Stimulated activated CD8-positive, alpha-beta memory T cell treated with anti-CD3 and anti-CD28 coated beads, Interleukin-7, amount 100 ng/mL, for 4 hours (primary cell): ENCODE measurements around the gene TMEFF2.
"Not testable (repeated sequence)": the region's sequence is repeated elsewhere in the genome, so short reads cannot be mapped to it uniquely, and the experiment has no call there.

Source experiments
- DNase-seq, 2 donors: peaks; one replicate each; pipeline ENCODE4 v3.0.0-alpha.2; 2020; ENCODE audit warnings: low read depth in 2 of 2

TMEFF2 gene

GRCh38 chr2:192184349-192184748 lies 10.4 kb downstream of the TMEFF2 start:
- DNase-seq = no peak

- no peak for DNase-seq
These were observed 11.4 kb downstream of the TMEFF2 start for GRCh38 chr2:192183296-192183695.

GRCh38 chr2:192166946-192167345 lies 27.8 kb downstream of the TMEFF2 start:
- DNase-seq = no peak

- DNase-seq = no peak
These were observed 28.9 kb downstream of the TMEFF2 start for GRCh38 chr2:192165842-192166241.

- peak; percentile 10 to 35 for DNase-seq
These were observed 32.2 kb downstream of the TMEFF2 start for GRCh38 chr2:192162392-192163042.

GRCh38 chr2:192161656-192162290 lies 33.0 kb downstream of the TMEFF2 start:
- no peak for DNase-seq

GRCh38 chr2:192159736-192160135 lies 35.0 kb downstream of the TMEFF2 start:
- DNase-seq = no peak

- no peak for DNase-seq
These were observed 35.5 kb downstream of the TMEFF2 start for GRCh38 chr2:192159208-192159607.

- DNase-seq = no peak
These were observed 37.0 kb downstream of the TMEFF2 start for GRCh38 chr2:192157776-192158175.

- no peak for DNase-seq
These were observed 39.1 kb downstream of the TMEFF2 start for GRCh38 chr2:192155511-192156118.

GRCh38 chr2:192153561-192153960 lies 41.2 kb downstream of the TMEFF2 start:
- no peak for DNase-seq

- no peak for DNase-seq
These were observed 42.9 kb downstream of the TMEFF2 start for GRCh38 chr2:192151853-192152252.

GRCh38 chr2:192150166-192150565 lies 44.6 kb downstream of the TMEFF2 start:
- DNase-seq = no peak

- no peak for DNase-seq
These were observed 46.0 kb downstream of the TMEFF2 start for GRCh38 chr2:192148620-192149321.

- DNase-seq = no peak
These were observed 46.5 kb downstream of the TMEFF2 start for GRCh38 chr2:192148241-192148619.

- DNase-seq = no peak
These were observed 48.4 kb downstream of the TMEFF2 start for GRCh38 chr2:192146069-192147015.

GRCh38 chr2:192145496-192145895 lies 49.2 kb downstream of the TMEFF2 start:
- no peak for DNase-seq

- no peak for DNase-seq
These were observed 54.4 kb downstream of the TMEFF2 start for GRCh38 chr2:192140236-192140839.

- no peak for DNase-seq
These were observed 54.9 kb downstream of the TMEFF2 start for GRCh38 chr2:192139813-192140212.

GRCh38 chr2:192137451-192137850 lies 57.3 kb downstream of the TMEFF2 start:
- no peak for DNase-seq

GRCh38 chr2:192132604-192133003 lies 62.1 kb downstream of the TMEFF2 start:
- DNase-seq = not testable (repeated sequence)
